ENCODE data around the gene TAF8.
"Not testable (repeated sequence)": the region's sequence is repeated elsewhere in the genome, so short reads cannot be mapped to it uniquely, and the experiment has no call there.

The TAF8 gene

GRCh38 chr6:42028234-42029061, 21.9 kb upstream of the TAF8 start:
- no peak for DNase-seq (ENCODE audit: low spot score)

- DNase-seq (ENCODE audit: low spot score), result no peak
These were observed 21.1 kb upstream of the TAF8 start for GRCh38 chr6:42029062-42029685.

GRCh38 chr6:42029881-42030280, 20.4 kb upstream of the TAF8 start:
- DNase-seq (ENCODE audit: low spot score), result no peak

- peak; percentile 57 for DNase-seq (ENCODE audit: low spot score)
These were observed 19.5 kb upstream of the TAF8 start for GRCh38 chr6:42030585-42031506.

- DNase-seq (ENCODE audit: low spot score), result no peak
These were observed 18.0 kb upstream of the TAF8 start for GRCh38 chr6:42032366-42032765.

- not testable (repeated sequence) for DNase-seq (ENCODE audit: low spot score)
These were observed 12.7 kb upstream of the TAF8 start for GRCh38 chr6:42037669-42038068.

- no peak for DNase-seq (ENCODE audit: low spot score)
These were observed 12.2 kb upstream of the TAF8 start for GRCh38 chr6:42038163-42038562.

- DNase-seq (ENCODE audit: low spot score), result no peak
These were observed 11.4 kb upstream of the TAF8 start for GRCh38 chr6:42038811-42039408.

GRCh38 chr6:42040856-42041480, 9.4 kb upstream of the TAF8 start:
- no peak for DNase-seq (ENCODE audit: low spot score)

- DNase-seq (ENCODE audit: low spot score), result no peak
These were observed 8.8 kb upstream of the TAF8 start for GRCh38 chr6:42041481-42042053.

GRCh38 chr6:42042108-42042507, 8.2 kb upstream of the TAF8 start:
- DNase-seq (ENCODE audit: low spot score), result no peak

- peak; percentile 93 for DNase-seq (ENCODE audit: low spot score)
These were observed 6.4 kb upstream of the TAF8 start for GRCh38 chr6:42043787-42044475.

- DNase-seq (ENCODE audit: low spot score), result peak; percentile 80
These were observed 4.5 kb upstream of the TAF8 start for GRCh38 chr6:42045538-42046460.

- no peak for DNase-seq (ENCODE audit: low spot score)
These were observed 3.7 kb upstream of the TAF8 start for GRCh38 chr6:42046464-42047212.

- DNase-seq (ENCODE audit: low spot score), result no peak
These were observed 3.1 kb upstream of the TAF8 start for GRCh38 chr6:42047213-42047590.

- DNase-seq (ENCODE audit: low spot score), result no peak
These were observed 2.4 kb upstream of the TAF8 start for GRCh38 chr6:42047790-42048405.

GRCh38 chr6:42049116-42049809, 1.1 kb upstream of the TAF8 start:
- DNase-seq (ENCODE audit: low spot score), result no peak

- peak; percentile 43 for DNase-seq (ENCODE audit: low spot score)
These were observed 402 bp upstream of the TAF8 start for GRCh38 chr6:42049948-42050296.

Data from CD4-positive, alpha-beta T cell treated with Interleukin-15 for 4 hours (primary cell).